Activated B cell treated with CpG ODN at 0.5 μM for 24 hours (primary cell): ENCODE results near the gene KCTD10. TPM values are rescaled to one million over a fixed set of nuclear protein-coding genes. Genes with fewer than 3 reads are reported as not detected.
"Not testable (repeated sequence)": the region's sequence is repeated elsewhere in the genome, so short reads cannot be mapped to it uniquely, and the experiment has no call there.

Experiments
- ATAC-seq: fragments of 200-7000 bp; cut with Tn5 transposase; one replicate; pipeline ENCODE4 v1.10.0; 2021; ENCODE audit warnings: low read depth, mild to moderate bottlenecking, moderate library complexity
- CTCF ChIA-PET: fragments of 350-600 bp; sonication (Branson Sonifier 250); formaldehyde crosslinking; loops from one replicate; lab custom pipeline; 2021; ENCODE audit warnings: antibody characterized with exemption; lab: Charles Lee
- POLR2A ChIA-PET: fragments of 350-600 bp; sonication (Branson Sonifier 250); formaldehyde crosslinking; loops from one replicate; lab custom pipeline; 2021; ENCODE audit warnings: antibody characterized with exemption; lab: Charles Lee
- DNase-seq: peaks from one replicate; pipeline ENCODE4 v3.0.0; 2022
- H3K27ac Mint-ChIP-seq: one replicate; pipeline ENCODE4 v1.8.0; 2020; ENCODE audit warnings: mixed read lengths
- H3K27me3 Mint-ChIP-seq: one replicate; pipeline ENCODE4 v1.8.0; 2021; ENCODE audit warnings: mixed read lengths
- H3K36me3 Mint-ChIP-seq: one replicate; pipeline ENCODE4 v1.8.0; 2021; ENCODE audit warnings: low read depth, mixed read lengths
- H3K4me1 Mint-ChIP-seq: one replicate; pipeline ENCODE4 v1.8.0; 2021; ENCODE audit warnings: mixed read lengths
- H3K4me3 Mint-ChIP-seq: one replicate; pipeline ENCODE4 v1.8.0; 2020; ENCODE audit warnings: mild to moderate bottlenecking, mixed read lengths
- H3K9me3 Mint-ChIP-seq: one replicate; pipeline ENCODE4 v1.8.0; 2020; ENCODE audit warnings: mixed read lengths
- CTCF ChIP-seq: fragments of 200-600 bp; IDR thresholded peaks from one replicate; pipeline ENCODE4 v1.8.0; 2022; ENCODE audit warnings: antibody characterized with exemption, mild to moderate bottlenecking
- intact Hi-C: fragments of 100-400 bp; cut with micrococcal nuclease; formaldehyde crosslinking; loops from one replicate; pipeline ENCODE4 v1.15.1; 2024
- total RNA-seq: library from RNA; stranded (reverse); gene quantifications from 2 replicates; pipeline ENCODE4 v1.2.3, GENCODE V29; 2022

The KCTD10 gene
- total RNA-seq, 1 donor from 2014 or later = 38.7 TPM

GRCh38 chr12:109443794-109444193 is 33.3 kb downstream of the KCTD10 start:
- H3K27ac Mint-ChIP-seq = no peak overlapping the region

GRCh38 chr12:109440851-109441490 is 36.1 kb downstream of the KCTD10 start:
- Mint-ChIP-seq H3K36me3 (peaks cover 14% of the 10 kb centered on the region), H3K4me1 (no peaks in the 10 kb centered on the region), H3K27me3 (no peaks in the 10 kb centered on the region), H3K9me3 (no peaks in the 10 kb centered on the region), H3K27ac (no peak overlapping the region), H3K4me3 (no peak overlapping the region)
- TF ChIP-seq CTCF = no peak
- CTCF ChIA-PET = interaction anchor here (0.9 kb wide), 1 partner anchor 13 kb away, joined by 3 read pairs; no protein-coding TSS in a partner anchor
- intact Hi-C loops = no loop called here
- no peak for DNase-seq
- POLR2A ChIA-PET = no interaction called here
- ATAC-seq = no peak

More at GRCh38 chr12:109443794-109444193, 33.3 kb downstream of the KCTD10 start:
- ChIA-PET CTCF (interaction anchor here (1.0 kb wide), 1 partner anchor 11 kb away, joined by 3 read pairs; no protein-coding TSS in a partner anchor), POLR2A (no interaction called here)
- no peak for DNase-seq
- no peak for ATAC-seq
- H3K27me3 Mint-ChIP-seq = no peaks in the 10 kb centered on the region
- no peak overlapping the region for H3K4me3 Mint-ChIP-seq
- no peaks in the 10 kb centered on the region for H3K9me3 Mint-ChIP-seq
- H3K36me3 Mint-ChIP-seq = peaks cover 33% of the 10 kb centered on the region
- intact Hi-C loops = no loop called here
- TF ChIP-seq CTCF = no peak
- H3K4me1 Mint-ChIP-seq = no peaks in the 10 kb centered on the region

GRCh38 chr12:109439951-109440350 is 37.1 kb downstream of the KCTD10 start:
- H3K36me3 Mint-ChIP-seq, H3K4me3 Mint-ChIP-seq, H3K27ac Mint-ChIP-seq, intact Hi-C loops, H3K4me1 Mint-ChIP-seq, H3K9me3 Mint-ChIP-seq, DNase-seq, POLR2A ChIA-PET, H3K27me3 Mint-ChIP-seq, ATAC-seq: not testable (repeated sequence)
- CTCF ChIA-PET = interaction anchor here (0.9 kb wide), 1 partner anchor 12 kb away, joined by 3 read pairs; no protein-coding TSS in a partner anchor

- Mint-ChIP-seq H3K27me3 (no peaks in the 10 kb centered on the region), H3K27ac (no peak overlapping the region)
- CTCF ChIA-PET = no interaction called here
These were observed 37.9 kb downstream of the KCTD10 start for GRCh38 chr12:109439181-109439580.

GRCh38 chr12:109436188-109436560 is 40.9 kb downstream of the KCTD10 start:
- Mint-ChIP-seq H3K36me3 (no peaks in the 10 kb centered on the region), H3K27me3 (no peaks in the 10 kb centered on the region), H3K27ac (no peak overlapping the region), H3K4me1 (peaks cover 11% of the 10 kb centered on the region), H3K4me3 (no peak overlapping the region), H3K9me3 (no peaks in the 10 kb centered on the region)
- no peak for DNase-seq
- no peak for TF ChIP-seq CTCF
- ATAC-seq = no peak
- CTCF ChIA-PET = interaction anchor here (1.7 kb wide), 1 partner anchor 42 kb away, joined by 3 read pairs; no protein-coding TSS in a partner anchor
- POLR2A ChIA-PET = no interaction called here
- intact Hi-C loops = no loop called here

More at GRCh38 chr12:109439181-109439580, 37.9 kb downstream of the KCTD10 start:
- ATAC-seq (no peak), DNase-seq (no peak)
- Mint-ChIP-seq H3K9me3 (no peaks in the 10 kb centered on the region), H3K4me1 (no peaks in the 10 kb centered on the region), H3K36me3 (peaks cover 1% of the 10 kb centered on the region), H3K4me3 (no peak overlapping the region)
- POLR2A ChIA-PET = no interaction called here
- intact Hi-C loops = no loop called here
- TF ChIP-seq CTCF = no peak
